NCI-H446 treated with DMSO at 0.1 percent for 48 hours (cell line): ENCODE data around the gene VPS8.
A peak's percentile ranks its signal among the peaks of the same experiment; 100 is the strongest.

Experiments used
- DNase-seq: peaks from one replicate; lab custom pipeline; 2025; lab: John Stamatoyannopoulos, UW

Gene VPS8

DNA sequence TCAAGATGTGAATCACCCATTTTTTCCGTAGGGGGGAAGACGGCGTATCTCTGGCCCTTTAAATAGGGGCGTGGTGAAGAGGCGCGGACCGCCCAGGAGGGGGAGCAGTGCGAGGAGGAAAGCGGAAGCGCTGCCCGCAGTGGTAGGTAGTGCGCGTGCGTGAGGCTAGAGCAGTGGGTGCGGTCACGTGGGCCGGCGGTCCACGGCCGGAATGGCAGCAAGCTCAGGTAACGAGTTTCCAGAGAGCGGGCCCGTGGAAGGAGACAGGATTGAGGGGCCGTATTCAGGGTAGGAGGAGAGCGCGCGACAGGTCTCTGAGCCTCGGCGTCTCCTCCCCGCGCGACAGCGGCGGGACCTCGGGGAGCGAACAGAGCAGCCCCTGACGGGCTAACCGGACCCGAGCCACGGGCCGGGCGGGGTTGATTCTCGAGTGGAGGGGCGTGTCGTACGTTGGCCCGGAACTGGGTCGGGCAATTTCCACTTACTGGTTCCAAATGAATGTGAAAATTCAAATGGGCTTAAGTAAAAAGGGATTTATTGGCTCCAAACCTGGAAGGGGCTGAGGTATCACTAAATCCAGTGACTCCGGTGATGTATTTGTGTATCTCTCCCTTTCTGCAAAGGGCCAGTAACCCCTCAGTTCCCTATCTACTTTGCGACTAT lies at the start of gene VPS8:
Gene VPS8 (plus strand): TSS at position 168 of the 663 bp plus-strand sequence. CDS start 12,467 bp downstream, outside the sequence.
- DNase-seq, result peak; percentile 90

- no peak for DNase-seq
These were observed 47.8 kb upstream of the VPS8 start for GRCh38 chr3:184764191-184764590.

- DNase-seq, result no peak
These were observed 46.8 kb upstream of the VPS8 start for GRCh38 chr3:184765047-184765729.

- no peak for DNase-seq
These were observed 46.3 kb upstream of the VPS8 start for GRCh38 chr3:184765730-184766074.

DNA sequence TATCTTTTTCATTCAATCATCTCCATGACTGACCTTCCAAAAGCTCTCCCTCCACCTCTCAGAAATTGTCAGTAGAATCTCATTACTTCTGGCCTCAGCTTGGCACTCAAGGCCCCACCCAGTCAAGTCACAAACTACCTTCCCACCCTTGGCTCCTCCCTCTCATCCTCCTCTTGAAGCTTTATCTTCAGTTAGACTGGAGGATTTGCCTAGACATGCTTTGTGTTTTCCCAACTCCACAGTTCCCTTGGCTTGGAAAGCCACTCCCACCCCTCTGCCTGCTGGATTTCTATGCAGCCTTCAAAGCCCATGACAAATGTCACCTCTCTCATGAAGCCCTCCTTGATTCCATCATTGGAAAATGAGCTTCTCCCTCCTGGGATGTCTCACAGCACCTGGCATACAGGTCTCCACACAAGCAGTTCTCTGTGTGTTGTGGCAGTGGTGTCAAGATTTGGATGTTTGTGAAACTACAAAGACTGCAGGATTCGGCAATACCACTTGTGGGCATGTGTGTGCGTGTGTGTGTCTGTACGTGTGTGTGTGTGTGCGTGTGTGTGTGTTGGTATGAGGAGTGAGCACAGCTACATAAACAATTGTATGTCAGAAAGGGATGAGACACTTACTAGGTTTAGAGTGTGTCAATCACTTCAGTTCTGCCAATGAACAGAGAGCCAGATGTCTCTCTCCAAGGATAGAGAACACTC lies 45.3 kb upstream of the VPS8 start:
- DNase-seq, result no peak

DNA sequence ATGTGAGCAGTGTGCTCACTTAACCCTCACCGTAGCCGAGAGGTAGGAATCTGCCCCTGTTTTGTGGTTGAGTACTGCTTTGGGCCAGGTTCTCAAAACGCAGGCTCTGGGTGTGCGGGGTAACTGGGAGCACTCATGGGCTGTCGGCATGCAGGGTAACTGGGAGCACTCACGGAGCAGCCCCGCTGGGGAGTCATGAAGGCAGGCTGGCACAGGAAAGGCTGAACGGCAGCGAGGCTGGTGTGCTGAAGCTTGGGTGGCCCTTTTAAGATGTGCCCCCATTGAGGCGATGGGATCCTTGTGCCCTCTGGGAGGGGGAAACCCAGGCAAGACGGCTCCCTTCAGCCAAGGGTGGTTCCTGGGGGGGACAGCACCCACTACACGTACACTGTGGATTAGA lies 44.6 kb upstream of the VPS8 start:
- DNase-seq, result no peak

DNA sequence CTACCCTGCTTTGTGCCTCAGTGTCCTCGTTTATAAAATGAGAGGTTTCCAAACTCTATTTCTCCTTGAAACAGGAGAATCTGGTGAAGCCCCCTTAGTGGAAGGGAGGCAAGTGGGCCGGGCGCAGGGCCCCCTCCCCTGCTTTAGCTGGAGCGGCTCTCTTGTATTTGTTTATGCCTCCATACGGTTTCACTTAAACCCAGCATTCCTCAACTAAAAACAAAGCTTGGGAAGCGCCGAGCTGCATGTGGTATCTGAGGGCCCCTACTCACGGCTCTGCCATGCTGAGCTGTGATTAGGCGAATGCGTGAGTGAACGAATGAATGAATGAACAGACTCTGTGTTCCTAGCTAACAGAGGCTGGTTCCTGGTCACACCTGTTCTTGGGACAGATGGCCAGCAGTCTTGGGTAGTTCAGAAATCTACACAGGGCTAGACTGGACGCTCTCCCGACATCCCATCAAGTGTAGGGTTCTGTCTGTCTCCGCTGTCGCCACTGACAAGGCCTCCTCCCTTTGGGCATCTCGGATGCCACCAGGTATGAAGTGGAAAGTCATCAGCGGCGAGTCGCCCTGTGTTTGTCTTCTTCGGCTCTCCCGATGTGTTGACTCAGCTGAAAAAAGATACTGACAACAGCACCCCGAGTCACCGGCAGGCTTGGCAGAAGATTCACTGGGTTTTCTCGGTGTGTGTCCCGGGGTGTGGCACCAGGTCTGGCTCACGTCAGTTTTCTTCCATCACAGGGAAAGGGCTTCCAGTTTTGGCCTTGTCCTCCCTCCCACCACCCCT lies 42.4 kb upstream of the VPS8 start:
- DNase-seq, result no peak

DNA sequence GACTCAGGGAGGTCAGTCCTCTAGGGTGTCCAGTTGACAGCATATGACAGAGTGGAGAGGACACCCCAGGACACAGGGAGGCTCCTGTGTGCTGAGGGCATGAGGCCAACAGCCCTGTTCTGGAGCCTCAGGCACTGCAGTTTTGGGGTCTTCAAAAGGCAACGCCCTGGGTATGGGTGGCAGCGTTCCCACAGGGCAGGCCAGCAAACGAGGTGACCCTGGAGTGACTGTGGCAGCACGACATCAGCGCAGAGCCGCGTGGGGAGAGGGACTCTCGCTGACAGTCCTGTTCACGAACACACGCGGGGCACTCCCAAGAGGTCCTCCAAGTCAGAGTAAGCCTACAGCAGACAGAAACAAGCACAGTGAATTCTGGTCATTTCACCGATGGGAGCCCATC lies 41.4 kb upstream of the VPS8 start:
- DNase-seq, result no peak

- no peak for DNase-seq
These were observed 40.5 kb upstream of the VPS8 start for GRCh38 chr3:184771301-184772127.

DNA sequence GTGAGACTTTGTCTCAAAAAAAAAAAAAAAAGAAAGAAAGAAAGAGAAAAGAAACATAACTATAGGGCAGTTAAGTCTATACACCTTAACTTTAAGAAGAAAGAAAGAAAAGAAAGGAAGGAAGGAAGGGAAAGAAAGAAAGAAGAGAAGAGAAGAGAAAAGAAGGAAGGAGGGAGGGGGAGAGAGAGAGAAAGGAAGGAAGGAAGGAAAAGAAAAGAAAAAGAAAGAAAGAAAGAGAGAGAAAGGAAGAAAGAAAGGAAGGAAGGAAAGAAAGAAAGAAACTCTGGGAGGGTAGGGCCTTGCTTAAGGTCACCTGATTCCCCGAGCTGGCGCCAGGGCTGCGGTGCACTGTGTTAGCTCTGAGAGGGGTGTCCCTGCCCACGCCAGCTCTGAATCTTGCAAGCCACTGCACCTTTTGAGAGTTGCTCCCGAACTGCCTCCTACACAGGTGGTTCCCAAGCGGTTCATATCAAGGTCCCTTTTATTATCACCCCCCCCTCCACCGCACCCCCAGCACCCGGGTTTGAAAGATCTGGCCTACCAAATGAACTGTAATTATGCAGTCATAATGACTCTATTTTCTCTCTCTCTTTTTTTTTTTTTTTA lies 39.2 kb upstream of the VPS8 start:
- no peak for DNase-seq

- DNase-seq, result no peak
These were observed 38.4 kb upstream of the VPS8 start for GRCh38 chr3:184773283-184774186.

DNA sequence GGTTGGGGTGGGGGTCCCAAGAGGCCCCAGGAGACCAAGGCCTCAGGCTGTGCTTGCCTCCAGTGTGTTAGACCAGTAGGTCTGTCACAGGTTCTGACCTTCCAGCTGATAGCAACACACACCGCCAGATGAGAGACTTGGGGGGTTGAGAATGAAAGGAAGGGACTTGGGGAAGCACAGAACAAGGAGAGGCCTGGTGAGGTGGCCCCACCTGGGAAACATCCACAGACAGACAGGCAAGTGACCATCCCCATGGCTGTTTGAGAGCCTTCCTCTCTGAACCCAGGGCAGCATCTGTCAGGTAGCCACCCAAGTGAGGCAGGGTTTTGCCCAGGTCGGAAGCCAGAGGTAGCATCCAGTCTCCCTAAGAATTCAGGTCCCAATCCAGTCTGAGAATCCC lies 35.0 kb upstream of the VPS8 start:
- no peak for DNase-seq

DNA sequence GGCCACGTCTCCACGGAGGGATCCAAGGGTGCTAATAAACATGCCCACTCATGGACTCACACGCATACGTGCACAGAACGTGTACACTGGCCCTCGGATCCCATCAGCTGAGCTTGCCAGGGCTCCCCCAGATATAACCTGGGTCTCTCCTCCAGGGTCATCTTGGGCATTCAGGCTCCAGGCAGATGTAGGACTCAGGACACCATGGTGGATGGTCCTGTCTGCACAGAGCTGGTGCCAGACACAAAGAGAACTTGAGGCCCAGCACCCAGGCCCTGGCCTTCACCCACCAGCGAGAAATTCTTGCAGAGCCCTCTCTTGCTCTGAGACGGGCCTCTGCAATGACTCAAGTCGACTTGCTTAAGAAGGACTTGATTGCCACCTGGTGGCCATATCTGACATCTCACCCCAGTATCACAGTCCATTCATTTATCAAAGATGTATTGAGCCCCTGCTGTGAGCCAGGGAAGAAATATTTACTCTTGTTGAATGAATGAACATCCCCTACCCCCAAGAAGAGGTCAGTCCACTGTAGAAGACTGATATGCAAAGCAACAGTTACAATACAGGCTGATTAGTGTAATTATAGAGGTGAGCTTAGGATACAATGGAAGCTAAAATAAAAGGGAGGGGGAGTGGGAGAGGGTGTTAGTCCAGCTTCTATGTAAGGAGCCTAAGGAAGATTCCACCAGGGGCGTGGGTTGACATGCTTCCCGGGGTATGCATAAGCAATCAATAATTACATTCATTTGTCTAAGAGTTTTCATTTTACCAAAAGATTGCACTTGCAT lies 34.2 kb upstream of the VPS8 start:
- DNase-seq, result peak; percentile 77

- no peak for DNase-seq
These were observed 33.3 kb upstream of the VPS8 start for GRCh38 chr3:184778426-184779332.

- no peak for DNase-seq
These were observed 30.9 kb upstream of the VPS8 start for GRCh38 chr3:184780981-184781515.

DNA sequence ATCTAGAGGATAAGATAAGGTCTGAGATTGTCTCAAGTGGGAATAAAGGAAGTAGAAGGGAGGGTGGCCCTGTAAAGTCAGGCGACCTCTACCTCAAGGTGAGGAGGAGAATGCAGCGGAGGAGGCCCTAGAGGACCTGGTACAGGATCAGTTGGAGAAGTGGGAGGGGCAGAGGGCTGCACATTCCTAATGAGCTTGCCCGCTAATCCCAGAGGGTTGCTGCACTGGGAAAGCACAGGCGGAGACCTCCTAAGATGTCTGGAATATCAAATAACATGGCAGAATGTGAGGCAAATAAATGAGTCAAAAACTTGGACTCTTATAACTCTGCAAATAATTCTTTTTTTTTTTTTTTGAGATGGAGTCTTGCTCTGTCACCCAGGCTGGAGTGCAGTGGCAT lies 30.2 kb upstream of the VPS8 start:
- no peak for DNase-seq

DNA sequence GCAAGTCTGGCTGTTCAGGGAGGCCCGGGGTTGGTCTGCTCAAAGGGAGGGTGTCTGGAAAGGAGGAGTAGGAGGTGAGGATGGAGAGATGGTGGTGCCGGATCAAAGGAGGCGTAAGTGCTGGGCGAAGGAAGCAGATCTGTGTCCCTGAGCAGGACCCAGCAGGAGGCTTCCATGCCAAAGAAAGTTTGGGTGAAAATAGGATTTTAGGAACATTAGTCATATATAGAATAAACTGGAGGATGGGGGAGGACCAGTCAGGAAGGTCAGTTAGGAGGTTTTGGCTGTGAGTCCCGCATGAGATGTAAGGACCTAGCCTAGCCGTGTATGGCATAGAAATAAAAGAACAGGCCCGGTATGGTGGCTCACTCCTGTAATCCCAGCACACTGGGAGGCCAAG lies 28.6 kb upstream of the VPS8 start:
- DNase-seq, result no peak
